ENCODE data around the gene PLCXD1. TPM values are rescaled to one million over a fixed set of nuclear protein-coding genes. Genes with fewer than 3 reads are reported as not detected.
"Not testable (repeated sequence)": the region's sequence is repeated elsewhere in the genome, so short reads cannot be mapped to it uniquely, and the experiment has no call there.

The PLCXD1 gene
- total RNA-seq, 1 donor from 2014 or later: 6.4 TPM

DNA sequence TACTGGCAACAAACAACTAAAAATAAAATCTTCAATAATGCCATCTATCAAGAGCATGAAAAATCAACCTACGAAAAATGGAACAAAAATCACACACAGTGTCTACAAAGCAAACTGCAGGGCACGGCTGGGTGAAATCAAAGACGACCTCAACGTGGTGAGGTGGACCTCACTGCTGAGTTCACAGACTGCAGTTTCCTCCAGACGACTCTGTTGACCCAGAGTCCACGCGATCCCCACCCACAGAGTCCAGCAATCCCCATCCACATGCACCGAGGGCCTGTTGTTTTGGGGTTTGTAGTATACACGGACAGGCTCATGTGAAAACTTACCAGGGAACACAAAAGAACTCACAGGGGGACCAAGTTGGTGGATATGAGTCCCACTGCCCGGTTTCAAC is 68.5 kb downstream of the PLCXD1 start:
- DNase-seq (ENCODE audit: low read depth in 2 of 2): no peak

DNA sequence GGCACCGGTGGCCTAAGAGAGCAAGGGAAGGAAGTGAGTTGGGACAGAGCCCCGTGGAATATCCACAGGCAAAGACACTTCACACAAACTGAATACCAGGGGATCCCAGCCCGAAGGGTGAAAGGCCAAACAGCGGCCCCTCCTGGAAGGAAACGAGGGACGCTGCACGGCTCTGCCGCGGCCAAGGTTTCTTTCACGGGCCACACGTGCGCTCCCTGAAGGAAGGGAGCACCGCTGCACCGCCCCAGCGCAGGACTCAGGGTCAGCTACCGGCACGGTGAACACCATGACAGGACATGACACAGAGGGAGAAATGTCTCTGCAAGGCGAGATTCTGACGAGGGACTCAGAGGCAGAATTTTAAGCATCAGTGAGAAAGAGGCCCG is 69.0 kb downstream of the PLCXD1 start:
- DNase-seq (ENCODE audit: low read depth in 2 of 2): no peak

DNA sequence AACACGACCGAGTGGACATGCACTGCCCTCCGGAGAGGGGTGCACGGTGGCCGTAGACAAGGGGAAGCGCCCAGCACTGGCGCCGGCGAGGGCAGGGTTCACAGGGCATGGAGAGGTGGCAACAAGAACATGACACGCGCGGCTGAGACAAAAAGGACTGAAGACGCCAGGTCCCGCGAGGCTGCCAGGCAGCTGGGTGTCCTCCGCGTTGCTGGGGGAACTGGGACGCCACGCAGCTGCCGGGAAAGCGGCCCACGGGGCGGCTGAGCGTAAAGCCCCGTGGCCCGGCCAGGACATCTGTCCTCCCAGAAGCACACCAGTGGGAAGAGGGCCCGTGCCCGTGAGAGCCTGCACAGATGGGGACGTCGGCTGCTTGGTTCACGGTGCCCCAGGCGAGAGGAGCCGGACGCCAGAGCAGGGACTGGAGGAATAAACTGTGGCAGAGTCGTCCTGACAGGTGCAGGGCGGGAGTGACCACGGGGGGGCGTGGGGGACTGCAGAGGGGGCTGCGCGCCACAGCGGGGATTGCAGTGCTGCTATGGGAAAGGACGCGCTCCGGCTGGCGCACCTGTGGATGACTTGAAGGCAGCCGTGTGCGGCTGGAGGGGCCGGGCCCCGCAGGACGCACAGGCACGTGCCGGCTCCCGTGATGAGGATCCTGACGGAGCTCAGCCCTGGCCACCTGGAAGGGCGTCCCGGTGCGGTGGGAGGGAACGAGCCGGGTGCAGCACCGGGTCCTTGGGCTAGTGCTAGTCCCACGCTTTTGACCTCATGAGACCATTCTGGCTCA is 69.5 kb downstream of the PLCXD1 start:
- no peak for DNase-seq (ENCODE audit: low read depth in 2 of 2)

DNA sequence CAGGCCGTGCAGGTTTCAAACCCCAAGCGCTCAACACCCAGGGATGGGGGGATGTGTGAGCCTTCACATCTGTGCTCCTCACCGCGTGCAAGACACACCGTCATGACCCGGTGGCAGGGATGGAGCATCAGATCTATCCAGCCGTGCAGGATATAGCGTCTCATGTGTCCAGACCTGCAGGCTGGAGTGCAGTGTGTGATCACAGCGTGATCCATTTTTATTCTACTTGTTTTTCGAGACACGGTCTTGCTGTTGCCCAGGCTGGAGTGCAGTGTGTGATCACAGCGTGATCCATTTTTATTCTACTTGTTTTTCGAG is 70.1 kb downstream of the PLCXD1 start:
- DNase-seq (ENCODE audit: low read depth in 2 of 2): not testable (repeated sequence)

DNA sequence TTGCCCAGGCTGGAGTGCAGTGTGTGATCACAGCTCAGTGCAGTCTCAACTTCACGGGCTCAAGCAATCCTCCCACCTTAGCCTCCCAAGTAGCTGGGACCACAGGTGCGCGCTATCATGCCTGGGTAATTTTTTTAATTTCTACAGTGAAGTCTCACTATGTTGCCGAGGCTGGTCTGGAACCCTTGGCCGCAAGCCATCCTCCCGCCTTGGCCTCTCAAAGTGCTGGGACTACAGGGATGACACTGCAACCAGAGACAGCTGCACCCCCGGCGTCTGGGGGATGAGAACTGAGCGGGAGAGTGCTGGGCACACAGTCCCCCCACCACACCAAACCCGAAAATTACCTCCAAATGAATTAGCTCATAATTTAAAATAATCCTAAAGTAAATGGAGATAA is 70.6 kb downstream of the PLCXD1 start:
- DNase-seq (ENCODE audit: low read depth in 2 of 2): no peak

DNA sequence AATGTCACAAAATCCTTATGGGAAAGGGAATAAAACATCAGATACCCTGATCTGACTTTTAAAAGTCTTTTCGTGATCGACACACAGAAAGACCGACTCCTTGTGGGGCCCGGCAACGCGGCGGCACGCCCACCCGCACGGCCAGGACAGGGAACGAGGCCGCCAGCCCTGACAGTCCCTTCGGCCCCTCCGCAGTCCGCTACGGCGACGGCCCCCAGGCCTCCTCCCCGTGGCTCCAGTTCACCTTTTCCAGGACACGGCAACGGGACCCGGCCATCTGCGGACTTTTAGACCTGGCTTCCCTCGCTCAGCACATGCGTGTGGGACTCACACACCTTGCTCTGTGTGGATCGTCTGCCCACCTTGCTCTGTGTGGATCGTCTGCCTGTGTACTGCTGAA is 71.0 kb downstream of the PLCXD1 start:
- DNase-seq (ENCODE audit: low read depth in 2 of 2): no peak

DNA sequence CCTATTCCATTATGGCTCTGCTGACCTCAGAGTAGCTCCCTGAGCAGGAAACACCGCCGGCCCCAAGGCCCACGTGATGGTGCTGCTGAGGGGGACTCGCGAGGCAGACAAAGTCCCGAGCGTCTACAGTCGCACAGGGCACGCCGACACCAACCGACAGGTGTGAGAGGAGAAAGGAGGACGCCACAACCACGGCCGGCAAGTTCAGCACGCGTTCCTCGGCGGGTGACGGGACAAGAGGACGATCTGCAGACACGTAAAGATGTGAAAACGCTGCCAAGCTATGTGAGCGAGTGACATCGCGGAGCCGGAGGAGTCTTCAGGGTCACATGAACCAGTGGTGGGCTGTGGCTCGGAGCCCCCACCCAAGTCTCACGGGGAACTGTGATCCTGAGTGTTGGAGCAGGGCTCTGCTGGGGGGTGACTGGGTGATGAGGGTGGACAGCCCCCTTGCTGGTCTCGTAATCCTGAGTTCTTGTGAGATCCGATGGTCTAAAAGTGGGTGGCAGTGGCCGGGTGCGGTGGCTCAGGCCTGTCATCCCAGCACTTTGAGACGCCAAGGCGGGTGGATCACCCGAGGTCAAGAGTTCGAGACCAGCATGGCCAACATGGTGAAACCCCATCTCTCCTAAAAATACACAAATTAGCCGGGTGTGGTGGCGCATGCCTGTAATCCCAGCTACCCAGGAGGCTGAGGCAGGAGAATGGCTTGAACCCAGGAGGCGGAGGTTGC is 71.6 kb downstream of the PLCXD1 start:
- no peak for DNase-seq (ENCODE audit: low read depth in 2 of 2)

Other genes starting within 250 kb of the PLCXD1 start
- gene GTPBP6, start 37.4 kb downstream of the PLCXD1 start, total RNA-seq: 28.2 and 33.2 TPM in 2 replicates
- 13.4 and 17.4 TPM in 2 replicates for gene PPP2R3B, start 105.5 kb downstream of the PLCXD1 start, total RNA-seq